HepG2 (cell line): ENCODE data around the gene ME3.

Experiments used
- KLF16 ChIP-seq, 2 experiments: sonication (generic) in 1 of 2; formaldehyde crosslinking in 1 of 2; IDR thresholded peaks; 2 replicates each; pipeline versions ENCODE4 v1.6.1 to v1.8.0; 2016 to 2023; ENCODE audit warnings: missing genetic modification reagents in 2 of 2, missing compliant biosample characterization in 1 of 2
- PHB2 ChIP-seq: fragments of 450-650 bp; IDR thresholded peaks from 2 replicates; pipeline ENCODE4 v1.6.1; 2018; ENCODE audit not compliant: partially characterized antibody
- RBM39 ChIP-seq: fragments of 200-400 bp; formaldehyde crosslinking; IDR thresholded peaks from one replicate; pipeline ENCODE4 v1.6.1; 2018; ENCODE audit warnings: antibody characterized with exemption, mild to moderate bottlenecking, low read depth, low read length; ENCODE audit not compliant: poor library complexity, severe bottlenecking
- SMAD9 ChIP-seq: sonication (generic); formaldehyde crosslinking; IDR thresholded peaks from 2 replicates; pipeline ENCODE4 v1.5.1; 2020; ENCODE audit warnings: mild to moderate bottlenecking, missing genetic modification reagents
- ZNF543 ChIP-seq: sonication (generic); formaldehyde crosslinking; IDR thresholded peaks from 2 replicates; pipeline ENCODE4 v1.4.0; 2020; ENCODE audit warnings: mild to moderate bottlenecking, missing genetic modification reagents
- ZNF552 ChIP-seq: sonication (generic); formaldehyde crosslinking; IDR thresholded peaks from 2 replicates; pipeline ENCODE4 v1.9.0; 2022; ENCODE audit warnings: missing genetic modification reagents, mild to moderate bottlenecking, borderline replicate concordance
- ZNF619 ChIP-seq: sonication (generic); formaldehyde crosslinking; IDR thresholded peaks from 2 replicates; pipeline ENCODE4 v1.4.0; 2020; ENCODE audit warnings: mild to moderate bottlenecking, missing genetic modification reagents
- ZSCAN25 ChIP-seq: sonication (generic); formaldehyde crosslinking; IDR thresholded peaks from 2 replicates; pipeline ENCODE4 v1.8.0; 2022; ENCODE audit warnings: mild to moderate bottlenecking, missing genetic modification reagents
- TF ChIP-seq, protein P1 (sequence below): sonication (generic); formaldehyde crosslinking; IDR thresholded peaks from 2 replicates; pipeline ENCODE4 v1.5.0; 2020; ENCODE audit warnings: mild to moderate bottlenecking, missing genetic modification reagents
- TF ChIP-seq, protein P2 (sequence below): sonication (generic); formaldehyde crosslinking; conservative IDR thresholded peaks from 2 replicates; pipeline ENCODE4 v1.4.0; 2020; ENCODE audit warnings: mild to moderate bottlenecking, missing genetic modification reagents, moderate library complexity

DNA sequence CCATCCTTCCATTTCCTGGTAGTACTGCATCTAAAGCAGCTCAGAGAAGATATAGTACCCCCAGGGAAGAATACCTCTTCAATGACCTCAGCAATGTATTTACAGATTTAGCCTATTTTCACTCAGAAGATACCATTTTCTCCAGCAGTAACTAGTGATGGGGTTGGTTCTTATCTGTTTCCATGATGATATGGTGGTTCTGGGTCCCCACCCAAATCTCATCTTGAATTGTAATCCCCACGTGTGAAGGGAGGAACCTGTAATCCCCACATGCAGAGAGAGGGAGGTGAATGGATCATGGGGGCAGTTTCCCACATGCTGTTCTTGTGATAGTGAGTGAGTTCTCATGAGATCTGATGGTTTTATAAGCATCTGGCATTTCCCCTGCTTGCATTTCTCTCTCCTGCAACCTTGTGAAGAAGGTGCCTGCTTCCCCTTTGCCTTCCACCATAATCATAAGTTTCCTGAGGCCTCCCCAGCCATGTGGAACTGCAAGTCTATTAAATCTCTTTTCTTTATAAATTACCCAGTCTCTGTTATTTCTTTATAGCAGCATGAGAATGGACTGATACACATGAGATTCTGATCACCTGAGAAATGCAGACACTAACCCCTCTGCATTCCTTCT is 158.6 kb downstream of the ME3 start:
- TF ChIP-seq ZSCAN25 (CRISPR knock-in tag) (no peak), SMAD9 (CRISPR knock-in tag) (no peak), ZNF543 (CRISPR knock-in tag) (no peak), ZNF552 (CRISPR knock-in tag) (no peak), PHB2 (no peak), ZNF619 (CRISPR knock-in tag) (no peak), RBM39 (no peak), KLF16 (CRISPR knock-in tag; IDR thresholded peaks at IDR 0.05) (no peak)
- TF ChIP-seq, protein P1, sequence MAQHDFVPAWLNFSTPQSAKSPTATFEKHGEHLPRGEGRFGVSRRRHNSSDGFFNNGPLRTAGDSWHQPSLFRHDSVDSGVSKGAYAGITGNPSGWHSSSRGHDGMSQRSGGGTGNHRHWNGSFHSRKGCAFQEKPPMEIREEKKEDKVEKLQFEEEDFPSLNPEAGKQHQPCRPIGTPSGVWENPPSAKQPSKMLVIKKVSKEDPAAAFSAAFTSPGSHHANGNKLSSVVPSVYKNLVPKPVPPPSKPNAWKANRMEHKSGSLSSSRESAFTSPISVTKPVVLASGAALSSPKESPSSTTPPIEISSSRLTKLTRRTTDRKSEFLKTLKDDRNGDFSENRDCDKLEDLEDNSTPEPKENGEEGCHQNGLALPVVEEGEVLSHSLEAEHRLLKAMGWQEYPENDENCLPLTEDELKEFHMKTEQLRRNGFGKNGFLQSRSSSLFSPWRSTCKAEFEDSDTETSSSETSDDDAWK (CRISPR knock-in tag): no peak
- TF ChIP-seq, protein P2, sequence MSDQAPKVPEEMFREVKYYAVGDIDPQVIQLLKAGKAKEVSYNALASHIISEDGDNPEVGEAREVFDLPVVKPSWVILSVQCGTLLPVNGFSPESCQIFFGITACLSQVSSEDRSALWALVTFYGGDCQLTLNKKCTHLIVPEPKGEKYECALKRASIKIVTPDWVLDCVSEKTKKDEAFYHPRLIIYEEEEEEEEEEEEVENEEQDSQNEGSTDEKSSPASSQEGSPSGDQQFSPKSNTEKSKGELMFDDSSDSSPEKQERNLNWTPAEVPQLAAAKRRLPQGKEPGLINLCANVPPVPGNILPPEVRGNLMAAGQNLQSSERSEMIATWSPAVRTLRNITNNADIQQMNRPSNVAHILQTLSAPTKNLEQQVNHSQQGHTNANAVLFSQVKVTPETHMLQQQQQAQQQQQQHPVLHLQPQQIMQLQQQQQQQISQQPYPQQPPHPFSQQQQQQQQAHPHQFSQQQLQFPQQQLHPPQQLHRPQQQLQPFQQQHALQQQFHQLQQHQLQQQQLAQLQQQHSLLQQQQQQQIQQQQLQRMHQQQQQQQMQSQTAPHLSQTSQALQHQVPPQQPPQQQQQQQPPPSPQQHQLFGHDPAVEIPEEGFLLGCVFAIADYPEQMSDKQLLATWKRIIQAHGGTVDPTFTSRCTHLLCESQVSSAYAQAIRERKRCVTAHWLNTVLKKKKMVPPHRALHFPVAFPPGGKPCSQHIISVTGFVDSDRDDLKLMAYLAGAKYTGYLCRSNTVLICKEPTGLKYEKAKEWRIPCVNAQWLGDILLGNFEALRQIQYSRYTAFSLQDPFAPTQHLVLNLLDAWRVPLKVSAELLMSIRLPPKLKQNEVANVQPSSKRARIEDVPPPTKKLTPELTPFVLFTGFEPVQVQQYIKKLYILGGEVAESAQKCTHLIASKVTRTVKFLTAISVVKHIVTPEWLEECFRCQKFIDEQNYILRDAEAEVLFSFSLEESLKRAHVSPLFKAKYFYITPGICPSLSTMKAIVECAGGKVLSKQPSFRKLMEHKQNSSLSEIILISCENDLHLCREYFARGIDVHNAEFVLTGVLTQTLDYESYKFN: no peak
